ENCODE measurements around the gene OBSCN.

Gene OBSCN

GRCh38 chr1:228403231-228403631 lies 195.4 kb downstream of the OBSCN start:
- ATAC-seq, result no peak
- DNase-seq, result no peak

- DNase-seq (peak; percentile 21), ATAC-seq (no peak)
Measured at GRCh38 chr1:228404107-228404720, 196.4 kb downstream of the OBSCN start.

GRCh38 chr1:228405200-228405978 lies 197.5 kb downstream of the OBSCN start:
- DNase-seq, result no peak
- ATAC-seq, result no peak

GRCh38 chr1:228405979-228406228 lies 198.1 kb downstream of the OBSCN start:
- ATAC-seq, result no peak
- DNase-seq, result peak; percentile 17

GRCh38 chr1:228407106-228408040 lies 199.5 kb downstream of the OBSCN start:
- DNase-seq, result no peak
- ATAC-seq, result no peak

- no peak for ATAC-seq
- DNase-seq, result no peak
Measured at GRCh38 chr1:228408041-228408868, 200.4 kb downstream of the OBSCN start.

GRCh38 chr1:228408869-228409805 lies 201.3 kb downstream of the OBSCN start:
- DNase-seq, result no peak
- ATAC-seq, result no peak

- ATAC-seq, result no peak
- DNase-seq, result no peak
Measured at GRCh38 chr1:228410015-228410414, 202.2 kb downstream of the OBSCN start.

GRCh38 chr1:228410671-228411070 lies 202.8 kb downstream of the OBSCN start:
- ATAC-seq (no peak), DNase-seq (no peak)

- no peak for ATAC-seq
- DNase-seq, result no peak
Measured at GRCh38 chr1:228411121-228411520, 203.3 kb downstream of the OBSCN start.

GRCh38 chr1:228411548-228412430 lies 203.9 kb downstream of the OBSCN start:
- ATAC-seq, result no peak
- no peak for DNase-seq

- ATAC-seq (no peak), DNase-seq (no peak)
Measured at GRCh38 chr1:228413241-228414010, 205.6 kb downstream of the OBSCN start.

- DNase-seq (no peak), ATAC-seq (no peak)
Measured at GRCh38 chr1:228414511-228415211, 206.8 kb downstream of the OBSCN start.

GRCh38 chr1:228415221-228415620 lies 207.4 kb downstream of the OBSCN start:
- no peak for ATAC-seq

GRCh38 chr1:228415853-228416216 lies 208.0 kb downstream of the OBSCN start:
- DNase-seq, result peak; percentile 27
- ATAC-seq, result no peak

More at GRCh38 chr1:228415221-228415620, 207.4 kb downstream of the OBSCN start:
- no peak for DNase-seq

GRCh38 chr1:228416217-228416933 lies 208.5 kb downstream of the OBSCN start, which contains the start of gene TRIM17:
TRIM17 (minus strand) TSS chr1:228416861; CDS start chr1:228415072, 1,789 bp downstream.
- peak; percentile 71 for ATAC-seq
- DNase-seq, result peak; percentile 53

- ATAC-seq, result no peak
Measured at GRCh38 chr1:228417061-228417460, 209.2 kb downstream of the OBSCN start.

More at GRCh38 chr1:228417061-228417460, 209.2 kb downstream of the OBSCN start:
- DNase-seq, result no peak
